HL-60 (cell line): ENCODE data around the gene SH3RF3.
"Not testable (repeated sequence)": the region's sequence is repeated elsewhere in the genome, so short reads cannot be mapped to it uniquely, and the experiment has no call there.

Experiments used
- POLR2AphosphoS5 ChIP-seq: IDR thresholded peaks from 2 replicates; pipeline ENCODE4 v1.6.1; 2012; ENCODE audit warnings: low read depth
- TF ChIP-seq, protein P1 (sequence below): IDR thresholded peaks from one replicate; pipeline ENCODE4 v1.5.1; 2011; ENCODE audit warnings: low read length, control low read depth, inconsistent platforms; ENCODE audit not compliant: insufficient read depth

DNA sequence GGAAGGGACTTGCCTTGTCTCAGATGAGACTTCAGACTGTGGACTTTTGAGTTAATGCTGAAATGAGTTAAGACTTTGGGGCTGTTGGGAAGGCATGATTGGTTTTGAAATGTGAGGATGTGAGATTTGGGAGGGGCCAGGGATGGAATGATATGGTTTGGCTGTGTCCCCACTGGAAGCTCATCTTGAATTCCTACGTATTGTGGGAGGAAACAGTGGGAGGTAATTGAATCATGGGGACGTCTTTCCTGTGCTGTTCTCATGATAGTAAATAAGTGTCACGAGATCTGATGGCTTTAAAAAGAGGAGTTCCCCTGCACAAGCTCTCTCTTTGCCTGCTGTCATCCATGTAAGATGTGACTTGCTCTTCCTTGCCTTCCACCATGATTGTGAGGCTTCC, 407.6 kb downstream of the SH3RF3 start:
- TF ChIP-seq, protein P1, sequence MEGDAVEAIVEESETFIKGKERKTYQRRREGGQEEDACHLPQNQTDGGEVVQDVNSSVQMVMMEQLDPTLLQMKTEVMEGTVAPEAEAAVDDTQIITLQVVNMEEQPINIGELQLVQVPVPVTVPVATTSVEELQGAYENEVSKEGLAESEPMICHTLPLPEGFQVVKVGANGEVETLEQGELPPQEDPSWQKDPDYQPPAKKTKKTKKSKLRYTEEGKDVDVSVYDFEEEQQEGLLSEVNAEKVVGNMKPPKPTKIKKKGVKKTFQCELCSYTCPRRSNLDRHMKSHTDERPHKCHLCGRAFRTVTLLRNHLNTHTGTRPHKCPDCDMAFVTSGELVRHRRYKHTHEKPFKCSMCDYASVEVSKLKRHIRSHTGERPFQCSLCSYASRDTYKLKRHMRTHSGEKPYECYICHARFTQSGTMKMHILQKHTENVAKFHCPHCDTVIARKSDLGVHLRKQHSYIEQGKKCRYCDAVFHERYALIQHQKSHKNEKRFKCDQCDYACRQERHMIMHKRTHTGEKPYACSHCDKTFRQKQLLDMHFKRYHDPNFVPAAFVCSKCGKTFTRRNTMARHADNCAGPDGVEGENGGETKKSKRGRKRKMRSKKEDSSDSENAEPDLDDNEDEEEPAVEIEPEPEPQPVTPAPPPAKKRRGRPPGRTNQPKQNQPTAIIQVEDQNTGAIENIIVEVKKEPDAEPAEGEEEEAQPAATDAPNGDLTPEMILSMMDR: not testable (repeated sequence)
- not testable (repeated sequence) for TF ChIP-seq POLR2AphosphoS5
